Measurements from ENCODE around the gene CGB8.
"Not testable (repeated sequence)": the region's sequence is repeated elsewhere in the genome, so short reads cannot be mapped to it uniquely, and the experiment has no call there.

CGB8 gene

DNA sequence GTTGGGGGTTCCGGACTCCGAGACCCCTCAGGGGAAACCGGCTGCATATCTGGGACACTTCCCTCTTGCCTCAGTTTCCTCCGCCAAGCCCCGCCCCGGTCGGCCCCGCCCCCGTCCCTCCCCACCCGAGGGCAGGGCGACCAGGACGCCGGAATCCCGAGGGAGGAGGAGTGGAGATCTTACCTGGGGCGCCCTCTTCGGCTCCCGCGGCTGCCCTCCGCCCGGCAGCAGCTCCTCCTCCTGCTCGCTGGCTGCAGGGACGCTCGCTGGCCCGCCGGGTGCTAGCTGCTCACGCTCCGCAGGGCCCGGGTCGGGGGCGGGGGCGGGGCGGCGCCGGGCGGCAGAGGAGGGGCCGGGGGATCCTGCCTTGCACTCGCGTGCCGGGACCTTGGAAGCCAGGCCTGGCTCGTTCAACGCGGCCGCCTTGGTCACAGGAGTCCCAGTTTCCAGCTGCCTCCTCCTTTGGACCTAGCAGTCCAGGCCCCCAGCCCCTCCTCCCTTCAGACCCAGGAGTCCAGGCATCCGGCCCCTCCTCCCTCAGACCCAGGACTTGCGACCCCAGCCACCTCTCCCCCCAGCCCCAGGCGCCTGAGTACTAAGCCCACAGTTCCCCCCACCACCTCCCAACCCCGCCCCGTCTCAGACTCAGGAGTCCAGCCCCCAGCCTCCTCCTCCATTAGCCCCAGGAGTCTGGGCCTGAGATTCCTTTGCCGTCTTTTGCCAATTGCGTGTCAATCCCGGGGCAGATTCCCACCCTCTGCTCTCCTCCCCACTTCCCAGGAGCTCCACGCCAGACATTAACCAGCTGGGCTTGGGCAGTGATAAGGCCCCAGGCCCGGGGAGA lies 16.1 kb upstream of the CGB8 start, which contains the start of gene NTF4:
Gene NTF4, minus strand, starts transcription at position 51 of the 844 bp plus-strand sequence. CDS start 2,821 bp downstream, outside the sequence.
- DNase-seq (ENCODE audit: low spot score), result no peak

GRCh38 chr19:49064029-49064629 lies 15.2 kb upstream of the CGB8 start:
- DNase-seq (ENCODE audit: low spot score), result no peak

GRCh38 chr19:49061445-49061844 lies 12.5 kb upstream of the CGB8 start:
- DNase-seq (ENCODE audit: low spot score), result no peak

- DNase-seq (ENCODE audit: low spot score), result no peak
Observed at GRCh38 chr19:49061000-49061399, 12.1 kb upstream of the CGB8 start.

GRCh38 chr19:49059053-49059452 lies 10.1 kb upstream of the CGB8 start:
- DNase-seq (ENCODE audit: low spot score), result no peak

- DNase-seq (ENCODE audit: low spot score), result peak; percentile 60
Observed at GRCh38 chr19:49058562-49058961, 9.7 kb upstream of the CGB8 start.

- no peak for DNase-seq (ENCODE audit: low spot score)
Observed at GRCh38 chr19:49057636-49058234, 8.8 kb upstream of the CGB8 start, which contains the start of gene CGB7. TSS of gene CGB7 (minus strand) at chr19:49057749. CDS start at chr19:49055375, 2,374 bp downstream.

GRCh38 chr19:49056902-49057596 lies 8.1 kb upstream of the CGB8 start:
- DNase-seq (ENCODE audit: low spot score), result not testable (repeated sequence)

GRCh38 chr19:49056101-49056901 lies 7.4 kb upstream of the CGB8 start:
- DNase-seq (ENCODE audit: low spot score), result no peak

DNA sequence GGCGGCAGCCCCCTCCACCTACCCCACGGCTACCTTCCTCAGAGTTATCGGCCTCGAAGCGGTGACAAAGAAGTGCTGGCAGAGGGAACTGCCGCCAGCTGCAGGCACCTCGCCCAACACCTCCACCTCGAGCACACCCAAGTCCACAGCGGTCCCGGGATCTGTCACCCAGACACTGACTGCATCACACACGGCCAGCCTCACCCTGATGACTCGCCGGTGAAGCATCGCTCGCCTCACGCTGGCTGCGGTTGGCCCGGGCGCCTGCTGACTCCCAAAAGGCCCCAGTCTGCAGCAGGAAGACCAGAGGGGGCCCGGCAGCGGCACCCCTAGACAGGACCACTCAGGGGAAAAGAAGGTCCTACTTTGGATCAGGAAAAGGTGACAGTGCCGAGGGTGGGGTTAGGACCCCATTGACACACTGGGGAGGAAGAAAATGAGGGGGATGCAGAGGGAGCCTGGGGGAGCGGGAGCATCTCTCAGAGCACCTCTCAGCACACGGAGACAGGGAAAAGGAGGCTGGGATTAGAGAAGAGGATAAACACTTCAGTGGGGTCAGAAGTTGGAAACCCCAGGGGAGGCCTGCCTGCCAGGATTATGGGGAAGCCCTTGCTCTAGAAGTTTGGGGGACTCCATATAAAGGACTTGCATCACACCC lies 1.6 kb upstream of the CGB8 start:
- DNase-seq (ENCODE audit: low spot score), result not testable (repeated sequence)

- DNase-seq (ENCODE audit: low spot score), result not testable (repeated sequence)
Observed at GRCh38 chr19:49049834-49050233, 923 bp upstream of the CGB8 start.

GRCh38 chr19:49043548-49043947 lies 5.4 kb downstream of the CGB8 start, which contains the start of gene CGB5:
TSS of gene CGB5 (plus strand) at chr19:49043848. CDS start at chr19:49044210, 362 bp downstream.
- not testable (repeated sequence) for DNase-seq (ENCODE audit: low spot score)

DNA sequence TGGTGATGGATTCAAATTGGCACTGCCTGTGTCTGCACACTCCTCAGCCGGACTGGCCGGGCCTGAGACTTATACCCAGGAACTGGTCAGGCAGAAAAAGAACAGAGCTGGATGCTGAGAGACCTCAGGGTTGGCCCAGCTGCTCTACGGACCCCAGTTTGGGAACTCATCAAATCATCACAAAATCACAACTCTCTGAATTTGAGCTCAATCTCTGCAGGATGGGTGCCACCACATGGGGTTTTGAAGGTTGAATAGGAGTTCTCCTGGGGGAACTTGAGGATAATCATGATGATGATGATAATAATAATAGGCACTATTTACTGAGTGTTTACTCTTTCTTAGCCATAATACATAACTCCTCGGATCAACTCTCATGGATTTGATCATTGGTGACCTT lies 6.2 kb downstream of the CGB8 start:
- DNase-seq (ENCODE audit: low spot score), result not testable (repeated sequence)

DNA sequence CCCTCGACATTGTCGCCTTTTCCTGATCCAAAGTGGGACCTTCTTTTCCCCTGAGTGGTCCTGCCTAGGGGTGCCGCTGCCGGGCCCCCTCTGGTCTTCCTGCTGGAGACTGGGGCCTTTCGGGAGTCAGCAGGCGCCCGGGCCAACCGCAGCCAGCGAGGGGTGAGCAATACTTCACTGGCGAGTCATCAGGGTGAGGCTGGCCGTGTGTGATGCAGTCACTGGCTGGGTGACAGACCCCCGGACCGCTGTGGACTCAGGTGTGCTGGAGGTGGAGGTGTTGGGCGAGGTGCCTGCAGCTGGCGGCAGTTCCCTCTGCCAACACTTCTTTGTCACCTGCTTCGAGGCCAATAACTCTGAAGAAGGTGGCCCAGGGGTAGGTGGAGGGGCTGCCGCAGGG lies 6.7 kb downstream of the CGB8 start:
- DNase-seq (ENCODE audit: low spot score), result no peak

- not testable (repeated sequence) for DNase-seq (ENCODE audit: low spot score)
Observed at GRCh38 chr19:49039736-49040135, 9.2 kb downstream of the CGB8 start.

DNA sequence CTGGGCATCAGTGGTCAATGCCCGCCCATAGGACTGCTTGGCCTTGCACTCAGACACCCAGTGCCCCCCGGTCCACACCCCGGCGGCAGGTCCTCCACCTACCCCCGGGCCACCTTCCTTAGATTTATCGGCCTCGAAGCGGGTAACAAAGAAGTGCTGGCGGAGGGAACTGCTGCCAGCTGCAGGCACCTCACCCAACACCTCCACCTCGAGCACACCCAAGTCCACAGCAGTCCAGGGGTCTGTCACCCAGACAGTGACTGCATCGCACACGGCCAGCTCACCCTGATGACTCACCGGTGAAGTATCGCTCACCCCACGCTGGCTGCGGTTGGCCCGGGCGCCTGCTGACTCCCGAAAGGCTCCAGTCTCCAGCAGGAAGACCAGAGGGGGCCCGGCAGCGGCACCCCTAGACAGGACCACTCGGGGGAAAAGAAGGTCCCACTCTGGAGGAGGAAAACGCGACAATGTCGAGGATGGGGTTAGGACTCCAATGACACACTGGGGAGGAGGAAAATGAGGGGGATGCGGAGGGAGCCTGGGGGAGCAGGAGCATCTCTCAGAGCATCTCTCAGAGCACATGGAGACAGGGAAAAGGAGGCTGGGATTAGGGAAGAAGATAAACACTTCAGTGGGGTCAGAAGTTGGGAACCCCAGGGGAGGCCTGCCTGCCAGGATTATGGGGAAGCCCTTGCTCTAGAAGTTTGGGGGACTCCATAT lies 10.2 kb downstream of the CGB8 start:
- not testable (repeated sequence) for DNase-seq (ENCODE audit: low spot score)

GRCh38 chr19:49038111-49038510 lies 10.8 kb downstream of the CGB8 start:
- not testable (repeated sequence) for DNase-seq (ENCODE audit: low spot score)

DNA sequence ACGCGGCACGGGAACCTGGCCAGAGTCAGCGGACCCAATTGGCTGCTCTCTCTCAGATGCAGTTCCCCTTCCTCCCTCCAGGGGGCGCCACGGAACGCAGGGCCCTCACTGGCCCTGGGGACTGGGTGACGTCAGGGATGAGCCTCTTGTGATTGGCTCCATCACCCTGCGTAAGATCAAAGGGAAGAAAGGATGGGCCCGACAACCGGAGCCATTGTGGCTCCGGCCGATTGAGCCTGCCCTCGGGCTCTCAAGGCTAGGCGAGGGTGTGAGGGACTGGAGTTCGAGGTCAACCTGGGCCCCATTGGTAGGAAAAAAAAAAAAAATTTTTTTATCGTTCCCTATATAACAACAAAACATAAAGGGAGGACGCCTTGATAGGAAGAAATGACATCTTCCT lies 12.1 kb downstream of the CGB8 start, which contains the start of gene CGB1:
Gene CGB1, minus strand, starts transcription at position 81 of the 400 bp plus-strand sequence. CDS start 184 bp downstream, outside the sequence.
- DNase-seq (ENCODE audit: low spot score), result peak; percentile 75

- peak; percentile 51 for DNase-seq (ENCODE audit: low spot score)
Observed at GRCh38 chr19:49031642-49032301, 17.1 kb downstream of the CGB8 start, which contains the start of gene CGB2. TSS of gene CGB2 (plus strand) at chr19:49031890. CDS start at chr19:49032096, 206 bp downstream.
